Measurements from ENCODE around the gene ZNF256. TPM values are rescaled to one million over a fixed set of nuclear protein-coding genes. Genes with fewer than 3 reads are reported as not detected.
A peak's percentile ranks its signal among the peaks of the same experiment; 100 is the strongest.

The ZNF256 gene
- total RNA-seq, 4 donors from 2014 or later, result 2.7 to 6.2 (median 6.0) TPM

DNA sequence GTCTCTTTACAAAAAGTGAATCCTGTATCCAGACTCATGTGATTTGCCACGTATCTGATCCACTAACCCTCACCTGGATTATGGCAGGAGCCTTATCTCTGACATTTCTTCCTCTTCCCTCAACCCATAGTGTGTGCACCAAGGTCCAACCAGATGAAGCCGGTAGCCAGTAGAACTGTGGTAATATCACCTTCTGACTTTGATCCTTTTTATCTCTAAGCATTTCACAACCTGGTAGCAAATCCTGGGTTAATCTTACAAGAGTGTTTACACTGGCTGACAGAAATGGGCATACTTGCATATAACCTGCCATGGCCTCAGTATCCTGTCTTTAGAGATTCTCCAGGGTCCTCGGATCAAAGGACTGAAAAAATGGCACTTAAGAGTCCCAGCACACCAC, 33.0 kb downstream of the ZNF256 start:
- Histone ChIP-seq H3K36me3 (peaks cover 0 to 29% (median 0%) of the 10 kb centered on the region in 3 donors), H3K27ac (no peak overlapping the region), H3K9me3 (peaks cover 0 to 33% (median 0%) of the 10 kb centered on the region in 4 donors), H3K27me3 (no peaks in the 10 kb centered on the region), H3K4me3 (no peak overlapping the region), H3K4me1 (peaks cover 0 to 13% (median 3%) of the 10 kb centered on the region in 4 donors)
- TF ChIP-seq CTCF (IDR thresholded peaks at IDR 0.05) (no peak), POLR2A (IDR thresholded peaks at IDR 0.05) (no peak)
- no peak for DNase-seq

GRCh38 chr19:57907394-57907793, 40.1 kb downstream of the ZNF256 start:
- Histone ChIP-seq H3K27ac (no peak overlapping the region), H3K36me3 (peaks cover 0 to 39% (median 0%) of the 10 kb centered on the region in 3 donors), H3K27me3 (no peaks in the 10 kb centered on the region), H3K4me1 (peaks cover 0 to 8% (median 0%) of the 10 kb centered on the region in 4 donors), H3K4me3 (no peak overlapping the region), H3K9me3 (peaks cover 0 to 35% (median 0%) of the 10 kb centered on the region in 4 donors)
- TF ChIP-seq POLR2A (IDR thresholded peaks at IDR 0.05) (no peak), CTCF (IDR thresholded peaks at IDR 0.05) (no peak)
- no peak for DNase-seq

DNA sequence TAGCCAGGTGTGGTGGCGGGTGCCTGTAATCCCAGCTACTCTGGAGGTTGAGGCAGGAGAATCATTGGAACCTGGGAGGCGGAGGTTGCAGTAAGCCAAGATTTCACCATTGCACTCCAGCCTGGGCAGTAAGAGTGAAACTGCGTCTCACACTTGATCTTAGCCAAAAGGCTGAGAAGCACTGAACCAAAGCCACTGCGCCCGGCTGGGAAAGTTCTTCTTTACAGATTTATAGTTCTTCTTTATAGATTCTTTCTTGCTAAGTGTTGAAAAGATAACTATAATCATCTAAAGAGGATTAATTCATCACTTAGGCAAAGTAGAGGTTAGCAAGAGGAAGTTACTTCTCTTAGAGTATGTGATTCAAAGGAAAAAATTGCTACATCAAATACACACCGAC, 42.2 kb downstream of the ZNF256 start:
- Histone ChIP-seq H3K4me3 (no peak overlapping the region), H3K4me1 (peaks cover 0 to 8% (median 0%) of the 10 kb centered on the region in 4 donors), H3K36me3 (peaks cover 0 to 18% (median 0%) of the 10 kb centered on the region in 3 donors), H3K27ac (no peak overlapping the region), H3K27me3 (no peaks in the 10 kb centered on the region), H3K9me3 (peaks cover 0 to 17% (median 0%) of the 10 kb centered on the region in 4 donors)
- no peak for DNase-seq
- TF ChIP-seq POLR2A (IDR thresholded peaks at IDR 0.05) (no peak), CTCF (IDR thresholded peaks at IDR 0.05) (no peak)

- H3K4me3 ChIP-seq, result peak overlapping the region in 2 of 4 donors; percentile 10 to 20
- DNase-seq, result peak in 2 of 3 donors; percentile 58 to 61
- H3K27ac ChIP-seq, result peak overlapping the region in 2 of 4 donors; percentile 51 to 59
- H3K27me3 ChIP-seq, result no peaks in the 10 kb centered on the region
- peaks cover 0 to 8% (median 0%) of the 10 kb centered on the region in 3 donors for H3K36me3 ChIP-seq
- TF ChIP-seq CTCF (IDR thresholded peaks at IDR 0.05) (no peak), POLR2A (IDR thresholded peaks at IDR 0.05) (no peak)
- H3K4me1 ChIP-seq, result peaks cover 0 to 8% (median 0%) of the 10 kb centered on the region in 4 donors
- H3K9me3 ChIP-seq, result peaks cover 0 to 14% (median 0%) of the 10 kb centered on the region in 4 donors
These were observed 43.8 kb downstream of the ZNF256 start for GRCh38 chr19:57903618-57904184.

- no peak overlapping the region for H3K4me3 ChIP-seq
- H3K36me3 ChIP-seq, result no peaks in the 10 kb centered on the region
- H3K27me3 ChIP-seq, result no peaks in the 10 kb centered on the region
- DNase-seq, result no peak
- H3K27ac ChIP-seq, result no peak overlapping the region
- H3K4me1 ChIP-seq, result peaks cover 0 to 8% (median 0%) of the 10 kb centered on the region in 4 donors
- no peak for TF ChIP-seq CTCF (IDR thresholded peaks at IDR 0.05)
- peaks cover 0 to 6% (median 0%) of the 10 kb centered on the region in 4 donors for H3K9me3 ChIP-seq
These were observed 47.2 kb downstream of the ZNF256 start for GRCh38 chr19:57900311-57900710.

Other genes starting within 250 kb of the ZNF256 start
- gene ZNF154, start 238.5 kb downstream of the ZNF256 start, total RNA-seq, result 1 to 10 TPM in 2 of 4 donors, under 1 TPM in 2; 0.57 to 5.0 (median 1.3) TPM
- gene ZNF671, start 220.1 kb downstream of the ZNF256 start, total RNA-seq, result 1 to 10 TPM; 2.6 to 5.0 (median 3.7) TPM
- gene ZNF776, start 200.9 kb downstream of the ZNF256 start, total RNA-seq, result 10 to 100 TPM; 11.3 to 25.6 (median 15.8) TPM
- 10 to 100 TPM; 14.2 to 39.6 (median 23.8) TPM for gene ZNF586, start 178.0 kb downstream of the ZNF256 start, total RNA-seq
- 10 to 100 TPM in 3 of 4 donors, 1 to 10 TPM in 1; 7.4 to 49.2 (median 37.4) TPM for gene ZNF552, start 132.8 kb downstream of the ZNF256 start, total RNA-seq
- gene ZNF587B, start 117.4 kb downstream of the ZNF256 start, total RNA-seq, result 10 to 100 TPM; 19.3 to 32.4 (median 25.0) TPM
- 10 to 100 TPM; 35.7 to 74.7 (median 62.8) TPM for gene ZNF587, start 97.8 kb downstream of the ZNF256 start, total RNA-seq
- 10 to 100 TPM; 15.9 to 49.5 (median 30.8) TPM for gene ZNF814, start 58.7 kb downstream of the ZNF256 start, total RNA-seq
- 10 to 100 TPM; 13.5 to 54.5 (median 19.0) TPM for gene ZNF417, start 31.1 kb downstream of the ZNF256 start, total RNA-seq
- gene ZNF418, start 12.3 kb downstream of the ZNF256 start, total RNA-seq, result 10 to 100 TPM in 1 of 4 donors, 1 to 10 TPM in 2, under 1 TPM in 1; 0.88 to 16.5 (median 2.4) TPM
- 1 to 10 TPM in 2 of 4 donors, not detected in 2; 3.1 to 4.0 TPM for gene C19orf18, start 26.8 kb upstream of the ZNF256 start, total RNA-seq
- gene ZNF606, start 55.1 kb upstream of the ZNF256 start, total RNA-seq, result 10 to 100 TPM; 18.4 to 29.7 (median 20.3) TPM
- not detected for gene ZSCAN1, start 86.3 kb upstream of the ZNF256 start, total RNA-seq
- 1 to 10 TPM; 1.2 to 6.6 (median 4.0) TPM for gene ZNF135, start 111.6 kb upstream of the ZNF256 start, total RNA-seq
- gene ZSCAN18, start 150.5 kb upstream of the ZNF256 start, total RNA-seq, result 10 to 100 TPM; 20.8 to 75.1 (median 47.7) TPM
- 10 to 100 TPM in 1 of 4 donors, 1 to 10 TPM in 3; 3.4 to 11.6 (median 5.7) TPM for gene ZNF329, start 203.1 kb upstream of the ZNF256 start, total RNA-seq
- 10 to 100 TPM; 32.4 to 46.8 (median 39.7) TPM for gene ZNF274, start 235.4 kb upstream of the ZNF256 start, total RNA-seq

Measured in Peyer's patch (tissue), 4 donors.